ENCODE results near the gene ABHD16A.

GRCh38 chr6:31663961-31664789 is 38.9 kb downstream of the ABHD16A start:
- no peak for TF ChIP-seq PPARA (CRISPR knock-in tag; IDR thresholded peaks at IDR 0.05; ENCODE audit: borderline replicate concordance)
- no peak for TF ChIP-seq RARB (CRISPR knock-in tag; IDR thresholded peaks at IDR 0.05)
- TF ChIP-seq PATZ1 (CRISPR knock-in tag; IDR thresholded peaks at IDR 0.05; ENCODE audit: borderline replicate concordance), result no peak
- TF ChIP-seq ARNTL (CRISPR knock-in tag; IDR thresholded peaks at IDR 0.05; ENCODE audit: borderline replicate concordance, low read depth), result no peak
- no peak for TF ChIP-seq BACH2 (CRISPR knock-in tag; IDR thresholded peaks at IDR 0.05; ENCODE audit: borderline replicate concordance)
- no peak for TF ChIP-seq ZFP30 (CRISPR knock-in tag; IDR thresholded peaks at IDR 0.05)
- no peak for TF ChIP-seq ESRRG (CRISPR knock-in tag; IDR thresholded peaks at IDR 0.05)
